ENCODE measurements around the gene PECR.

DNA sequence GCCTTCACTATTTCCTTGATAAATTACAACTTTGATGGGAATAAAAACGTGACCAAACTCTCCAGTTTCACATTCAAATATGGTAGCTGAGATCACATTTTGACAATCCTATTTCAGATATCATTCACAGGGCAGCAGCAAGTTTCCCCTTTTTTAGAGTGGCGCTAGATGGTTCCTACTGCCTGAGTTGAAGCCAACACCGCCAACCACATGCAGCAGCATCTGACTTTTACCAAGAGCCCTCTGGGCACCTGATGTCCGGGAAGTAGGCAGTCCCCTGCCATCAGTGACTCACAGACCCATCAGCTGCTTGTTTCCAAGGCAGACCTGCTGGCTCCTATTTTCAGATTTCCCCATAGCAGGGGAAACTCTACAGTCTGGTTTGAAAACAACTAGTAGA lies 64.2 kb downstream of the PECR start:
- TF ChIP-seq, protein P1, sequence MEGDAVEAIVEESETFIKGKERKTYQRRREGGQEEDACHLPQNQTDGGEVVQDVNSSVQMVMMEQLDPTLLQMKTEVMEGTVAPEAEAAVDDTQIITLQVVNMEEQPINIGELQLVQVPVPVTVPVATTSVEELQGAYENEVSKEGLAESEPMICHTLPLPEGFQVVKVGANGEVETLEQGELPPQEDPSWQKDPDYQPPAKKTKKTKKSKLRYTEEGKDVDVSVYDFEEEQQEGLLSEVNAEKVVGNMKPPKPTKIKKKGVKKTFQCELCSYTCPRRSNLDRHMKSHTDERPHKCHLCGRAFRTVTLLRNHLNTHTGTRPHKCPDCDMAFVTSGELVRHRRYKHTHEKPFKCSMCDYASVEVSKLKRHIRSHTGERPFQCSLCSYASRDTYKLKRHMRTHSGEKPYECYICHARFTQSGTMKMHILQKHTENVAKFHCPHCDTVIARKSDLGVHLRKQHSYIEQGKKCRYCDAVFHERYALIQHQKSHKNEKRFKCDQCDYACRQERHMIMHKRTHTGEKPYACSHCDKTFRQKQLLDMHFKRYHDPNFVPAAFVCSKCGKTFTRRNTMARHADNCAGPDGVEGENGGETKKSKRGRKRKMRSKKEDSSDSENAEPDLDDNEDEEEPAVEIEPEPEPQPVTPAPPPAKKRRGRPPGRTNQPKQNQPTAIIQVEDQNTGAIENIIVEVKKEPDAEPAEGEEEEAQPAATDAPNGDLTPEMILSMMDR (IDR thresholded peaks at IDR 0.05; ENCODE audit: low read length): 0 out of 2 replicates have a peak, but pooled peaks have one; percentile 6
- no peak for TF ChIP-seq EZH2 (optimal IDR thresholded peaks at IDR 0.05; ENCODE audit: low read depth, low read length)
- TF ChIP-seq EZH2phosphoT487 (IDR thresholded peaks at IDR 0.05; ENCODE audit: low read length): no peak

All from MM.1S (cell line).